ENCODE results near the gene ZNF428. TPM values are rescaled to one million over a fixed set of nuclear protein-coding genes. Genes with fewer than 3 reads are reported as not detected.

ZNF428 gene
- total RNA-seq, 2 experiments from 2014 or later = 23.0 to 23.2 TPM

Other genes with a start within 250 kb of the ZNF428 start
- gene TEX101, start 204.7 kb downstream of the ZNF428 start, total RNA-seq = not detected
- under 1 TPM; 0.23 to 0.33 TPM for gene LYPD3, start 154.0 kb downstream of the ZNF428 start, total RNA-seq
- gene PHLDB3, start 114.9 kb downstream of the ZNF428 start, total RNA-seq = 10 to 100 TPM; 11.0 to 11.2 TPM
- gene ETHE1, start 92.4 kb downstream of the ZNF428 start, total RNA-seq = 10 to 100 TPM; 52.6 to 55.8 TPM
- 1 to 10 TPM; 2.9 to 3.7 TPM for gene ZNF575, start 86.4 kb downstream of the ZNF428 start, total RNA-seq
- 10 to 100 TPM; 47.7 to 50.6 TPM for gene XRCC1, start 44.1 kb downstream of the ZNF428 start, total RNA-seq
- gene PINLYP, start 43.8 kb downstream of the ZNF428 start, total RNA-seq = 10 to 100 TPM; 16.8 to 19.7 TPM
- gene IRGQ, start 23.5 kb downstream of the ZNF428 start, total RNA-seq = 10 to 100 TPM; 12.9 to 23.0 TPM
- gene ZNF576, start 23.0 kb downstream of the ZNF428 start, total RNA-seq = 10 to 100 TPM; 18.6 to 21.3 TPM
- gene SRRM5, start 7.5 kb downstream of the ZNF428 start, total RNA-seq = under 1 TPM; 0.37 to 0.79 TPM
- under 1 TPM; 0.09 to 0.12 TPM for gene CADM4, start 20.2 kb upstream of the ZNF428 start, total RNA-seq
- 10 to 100 TPM; 10.3 to 10.4 TPM for gene PLAUR, start 50.5 kb upstream of the ZNF428 start, total RNA-seq
- gene IRGC, start 96.4 kb upstream of the ZNF428 start, total RNA-seq = not detected
- 10 to 100 TPM; 62.3 to 74.7 TPM for gene SMG9, start 135.3 kb upstream of the ZNF428 start, total RNA-seq
- gene KCNN4, start 161.3 kb upstream of the ZNF428 start, total RNA-seq = 10 to 100 TPM; 43.9 to 53.0 TPM
- under 1 TPM; 0.40 to 0.58 TPM for gene LYPD5, start 182.8 kb upstream of the ZNF428 start, total RNA-seq
- 1 to 10 TPM; 5.2 to 6.5 TPM for gene ZNF283, start 207.7 kb upstream of the ZNF428 start, total RNA-seq

Data from activated CD8-positive, alpha-beta memory T cell treated with anti-CD3 and anti-CD28 coated beads, Interleukin-2, amount 10 ng/mL, durations not matched to agents 7 days and 5 days (primary cell).